Kidney (tissue), 14 donors: Measurements from ENCODE around the gene MYO5B. TPM values are rescaled to one million over a fixed set of nuclear protein-coding genes. Genes with fewer than 3 reads are reported as not detected.

ENCODE experiments used
- DNase-seq, 5 donors: peaks; one replicate each; pipeline ENCODE4 v3.0.0-alpha.2; 2013 to 2020
- FAIRE-seq: peaks from 2 replicates; lab custom pipeline; 2012; peaks lifted over from hg19 to GRCh38; lab: Jason Lieb, UNC
- H3K27ac ChIP-seq, 2 donors: one replicate each; pipeline ENCODE4 v1.7.0; 2013; ENCODE audit warnings: low read depth in 2 of 2, low read length in 2 of 2, inconsistent platforms in 1 of 2
- H3K27me3 ChIP-seq: one replicate; pipeline ENCODE4 v1.7.1; 2013; ENCODE audit warnings: low read length, inconsistent platforms; ENCODE audit not compliant: control insufficient read depth, insufficient read depth
- H3K36me3 ChIP-seq, 3 donors: one replicate each; pipeline versions ENCODE4 v1.7.0 to v1.7.1; 2013; ENCODE audit warnings: low read length in 3 of 3, control low read depth in 1 of 3, inconsistent platforms in 1 of 3; ENCODE audit not compliant: insufficient read depth in 3 of 3, control insufficient read depth in 2 of 3
- H3K4me1 ChIP-seq, 3 donors: one replicate each; pipeline versions ENCODE4 v1.7.0 to v1.7.1; 2013; ENCODE audit warnings: low read length in 3 of 3, inconsistent platforms in 1 of 3, low read depth in 1 of 3; ENCODE audit not compliant: control insufficient read depth in 2 of 3, insufficient read depth in 2 of 3
- H3K4me3 ChIP-seq, 3 donors: one replicate each; pipeline versions ENCODE4 v1.7.0 to v1.8.1; 2013; ENCODE audit warnings: low read length in 3 of 3, control low read depth in 1 of 3, inconsistent platforms in 1 of 3
- H3K9ac ChIP-seq, 3 donors: one replicate each; pipeline versions ENCODE4 v1.7.0 to v1.7.1; 2013; ENCODE audit warnings: low read length in 3 of 3, control low read depth in 1 of 3, inconsistent platforms in 1 of 3
- H3K9me3 ChIP-seq, 3 donors: one replicate each; pipeline versions ENCODE4 v1.7.0 to v1.7.1; 2013; ENCODE audit warnings: low read length in 3 of 3, control low read depth in 1 of 3, inconsistent platforms in 1 of 3; ENCODE audit not compliant: control insufficient read depth in 2 of 3, insufficient read depth in 1 of 3
- intact Hi-C: fragments of 100-400 bp; cut with DNase I; formaldehyde crosslinking; loops from one replicate; pipeline ENCODE4 v1.11.1; 2022
- polyA plus RNA-seq: library from polyadenylated mRNA; stranded (reverse); fragments of 350-450 nt; fragmentation: Illumina TruSeq; extraction: RNeasy Lipid Tissue Mini Kit (QIAGEN cat#74804); gene quantifications from one replicate; pipeline ENCODE4 v1.2.3, GENCODE V29; 2014; ENCODE audit warnings: low read depth, low replicate concordance; ENCODE audit not compliant: insufficient read depth
- total RNA-seq: library from RNA; stranded (reverse); fragmentation: NEBNext Ultra II Directional; extraction: Animal tissue kit (Norgen Biotek cat#: 25700); gene quantifications from one replicate; pipeline ENCODE4 v1.2.1, GENCODE V29; 2021
- TF ChIP-seq, protein P1 (sequence below): IDR thresholded peaks from 3 replicates; pipeline ENCODE4 v1.5.1; 2012; ENCODE audit warnings: mild to moderate bottlenecking, moderate library complexity, borderline replicate concordance; ENCODE audit not compliant: insufficient read depth; ENCODE audit errors: extremely low read depth
- donor health status: control.
- donor health status: control.
- donor health status: control.
- donor health status: control.
- donor health status: control.
- donor health status: DM: yes; HTN: yes; CAD: no.
- donor health status: Normal renal cell carcinoma (clear cell type).

Gene MYO5B
- total and polyA plus RNA-seq, 2 donors from 2014 or later: 17.8 to 43.8 TPM

DNA sequence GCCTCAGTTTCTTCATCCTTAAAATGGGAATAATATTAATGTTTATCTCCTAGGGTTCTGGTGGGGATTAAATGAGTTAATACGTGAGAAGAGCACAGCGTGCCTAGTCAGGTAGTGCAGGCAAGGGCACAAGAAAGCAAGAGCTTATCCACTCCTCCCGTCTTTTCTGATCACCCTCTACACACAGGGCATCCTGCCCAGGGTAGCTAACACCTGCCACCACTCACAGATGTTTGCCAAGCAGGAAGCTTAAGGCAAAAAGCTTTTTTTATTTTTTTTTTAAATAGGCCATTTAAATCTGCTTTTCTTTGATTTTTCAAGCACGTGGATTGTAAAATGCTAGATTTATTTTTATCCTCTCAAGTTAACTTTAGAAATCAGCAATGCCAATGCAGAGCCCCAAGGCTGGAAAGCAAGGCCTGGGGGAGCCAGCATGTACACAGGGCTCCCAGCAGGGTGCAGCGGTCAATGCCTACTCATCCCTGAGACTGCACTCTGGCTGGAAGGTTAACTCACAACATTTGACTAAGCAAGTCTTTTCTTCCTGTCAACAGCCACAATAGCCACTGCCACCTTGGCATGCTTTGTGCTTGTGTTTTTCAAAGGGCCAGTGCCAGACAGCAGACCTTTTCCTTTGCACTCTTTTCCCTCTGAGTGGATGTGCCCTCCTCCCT, 295.2 kb downstream of the MYO5B start:
- no peak for FAIRE-seq
- Histone ChIP-seq H3K27ac (no peak overlapping the region), H3K4me1 (no peaks in the 10 kb centered on the region), H3K4me3 (no peak overlapping the region), H3K36me3 (peaks cover 0 to 13% (median 2%) of the 10 kb centered on the region in 3 donors), H3K27me3 (no peaks in the 10 kb centered on the region), H3K9me3 (no peaks in the 10 kb centered on the region), H3K9ac (no peak overlapping the region)
- intact Hi-C loops: no loop called here
- peak in 1 of 5 donors; percentile 9 for DNase-seq
- TF ChIP-seq, protein P1, sequence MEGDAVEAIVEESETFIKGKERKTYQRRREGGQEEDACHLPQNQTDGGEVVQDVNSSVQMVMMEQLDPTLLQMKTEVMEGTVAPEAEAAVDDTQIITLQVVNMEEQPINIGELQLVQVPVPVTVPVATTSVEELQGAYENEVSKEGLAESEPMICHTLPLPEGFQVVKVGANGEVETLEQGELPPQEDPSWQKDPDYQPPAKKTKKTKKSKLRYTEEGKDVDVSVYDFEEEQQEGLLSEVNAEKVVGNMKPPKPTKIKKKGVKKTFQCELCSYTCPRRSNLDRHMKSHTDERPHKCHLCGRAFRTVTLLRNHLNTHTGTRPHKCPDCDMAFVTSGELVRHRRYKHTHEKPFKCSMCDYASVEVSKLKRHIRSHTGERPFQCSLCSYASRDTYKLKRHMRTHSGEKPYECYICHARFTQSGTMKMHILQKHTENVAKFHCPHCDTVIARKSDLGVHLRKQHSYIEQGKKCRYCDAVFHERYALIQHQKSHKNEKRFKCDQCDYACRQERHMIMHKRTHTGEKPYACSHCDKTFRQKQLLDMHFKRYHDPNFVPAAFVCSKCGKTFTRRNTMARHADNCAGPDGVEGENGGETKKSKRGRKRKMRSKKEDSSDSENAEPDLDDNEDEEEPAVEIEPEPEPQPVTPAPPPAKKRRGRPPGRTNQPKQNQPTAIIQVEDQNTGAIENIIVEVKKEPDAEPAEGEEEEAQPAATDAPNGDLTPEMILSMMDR: no peak

DNA sequence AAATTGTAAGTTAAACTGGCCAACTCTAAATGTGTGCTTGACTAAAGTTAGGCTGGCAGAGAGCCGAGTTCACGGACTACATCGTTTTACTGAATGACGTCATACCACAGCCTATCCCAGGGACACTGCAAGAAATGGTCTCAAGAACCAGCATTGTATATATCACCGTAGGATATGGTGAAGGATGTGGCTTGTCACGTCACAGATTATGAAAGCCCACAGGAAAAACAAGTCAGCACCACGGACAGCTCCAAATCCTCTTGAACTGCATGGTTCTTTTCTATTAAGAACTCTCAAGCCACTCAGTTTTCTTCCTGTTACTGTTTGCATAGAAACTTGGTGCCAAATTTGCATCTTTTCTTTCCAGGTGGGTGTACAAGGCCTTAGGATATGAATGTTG, 296.5 kb downstream of the MYO5B start:
- Histone ChIP-seq H3K27me3 (no peaks in the 10 kb centered on the region), H3K4me1 (no peaks in the 10 kb centered on the region), H3K9me3 (no peaks in the 10 kb centered on the region), H3K27ac (no peak overlapping the region), H3K4me3 (no peak overlapping the region), H3K9ac (no peak overlapping the region), H3K36me3 (peaks cover 0 to 11% (median 4%) of the 10 kb centered on the region in 3 donors)
- intact Hi-C loops: no loop called here
- DNase-seq (peak in 4 of 5 donors; percentile 63 to 93 (median 86)), FAIRE-seq (no peak)
- TF ChIP-seq, protein P1: no peak

DNA sequence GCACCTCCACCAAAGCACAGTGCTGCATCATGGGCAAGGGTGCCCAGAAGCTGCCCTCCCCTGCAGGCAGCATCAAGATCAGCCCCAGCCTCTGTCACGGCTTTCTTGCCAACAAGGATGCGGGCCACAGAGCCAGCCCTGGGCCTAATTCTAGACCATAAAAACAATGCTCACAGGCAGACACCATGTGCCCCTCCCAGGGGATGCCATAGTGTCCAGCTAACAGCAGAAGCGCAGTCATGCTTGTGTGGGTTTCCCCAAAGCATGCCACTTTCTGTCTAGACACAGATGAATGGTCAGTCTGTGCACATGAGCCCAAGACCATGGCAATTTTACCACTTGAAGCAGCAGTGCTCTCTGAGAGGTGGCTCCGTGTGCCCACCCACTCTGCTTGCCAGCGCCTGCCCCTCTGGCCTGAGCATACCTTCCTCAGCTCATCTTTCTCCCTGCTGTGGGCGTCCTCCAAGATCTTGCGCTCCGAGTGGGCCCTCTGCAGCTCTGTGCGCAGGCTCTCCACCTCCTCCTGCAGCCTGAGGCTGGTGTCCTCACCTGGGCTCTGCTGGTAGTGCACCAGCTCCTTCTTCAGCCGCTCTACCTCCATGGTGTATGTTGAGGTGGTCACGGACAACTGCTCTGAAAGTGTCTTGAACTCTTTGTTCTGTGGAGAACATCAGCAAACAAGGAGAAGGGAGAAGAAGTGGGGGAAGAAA, 300.3 kb downstream of the MYO5B start:
- FAIRE-seq: no peak
- no peak for DNase-seq

More for the DNA sequence above, 300.3 kb downstream of the MYO5B start:
- Histone ChIP-seq H3K36me3 (peaks cover 0 to 13% (median 2%) of the 10 kb centered on the region in 3 donors), H3K27ac (no peak overlapping the region), H3K27me3 (no peaks in the 10 kb centered on the region), H3K4me1 (no peaks in the 10 kb centered on the region), H3K9ac (no peak overlapping the region), H3K9me3 (no peaks in the 10 kb centered on the region), H3K4me3 (no peak overlapping the region)
- intact Hi-C loops: no loop called here
- TF ChIP-seq, protein P1: no peak
